H1 (cell line): ENCODE data around the gene TMC6. TPM values are rescaled to one million over a fixed set of nuclear protein-coding genes. Genes with fewer than 3 reads are reported as not detected.

Source experiments
- CTCF ChIA-PET: fragments of 300-600 bp; sonication (Branson Sonifier 250); formaldehyde crosslinking; loops from one replicate; lab custom pipeline; 2021; ENCODE audit not compliant: partially characterized antibody; lab: Charles Lee
- POLR2A ChIA-PET: fragments of 300-600 bp; sonication (Branson Sonifier 250); formaldehyde crosslinking; loops from one replicate; lab custom pipeline; 2021; ENCODE audit warnings: inconsistent platforms; ENCODE audit not compliant: partially characterized antibody; lab: Charles Lee
- DNase-seq, 2 experiments: peaks; one replicate each; pipeline versions ENCODE4 v3.0.0 to v3.0.0-alpha.2; 2010 to 2022; ENCODE audit warnings: low spot score in 2 of 2, low read depth in 1 of 2, mixed read lengths in 1 of 2
- FAIRE-seq: peaks from 2 replicates; lab custom pipeline; 2011; peaks lifted over from hg19 to GRCh38; lab: Jason Lieb, UNC
- H2AFZ ChIP-seq: 2 replicates; pipeline ENCODE4 v1.8.1; 2012; ENCODE audit warnings: low read length, inconsistent platforms
- H2AK5ac ChIP-seq: 2 replicates; pipeline ENCODE4 v1.6.1; 2013; ENCODE audit warnings: low read depth, low read length
- H2BK120ac ChIP-seq: replicated peaks from 2 replicates; pipeline ENCODE3; 2013; ENCODE audit warnings: low read depth, low read length, inconsistent platforms
- H2BK12ac ChIP-seq: 2 replicates; pipeline ENCODE4 v1.6.1; 2013; ENCODE audit warnings: low read depth, low read length
- H2BK15ac ChIP-seq: 2 replicates; pipeline ENCODE4 v1.6.1; 2013; ENCODE audit warnings: low read length
- H2BK20ac ChIP-seq: 2 replicates; pipeline ENCODE4 v1.6.1; 2013; ENCODE audit warnings: low read length
- H2BK5ac ChIP-seq: 2 replicates; pipeline ENCODE4 v1.6.1; 2013; ENCODE audit warnings: low read depth, low read length
- H3K14ac ChIP-seq: 2 replicates; pipeline ENCODE4 v1.6.1; 2013; ENCODE audit warnings: inconsistent platforms; ENCODE audit not compliant: insufficient read length
- H3K18ac ChIP-seq: 2 replicates; pipeline ENCODE4 v1.6.1; 2013; ENCODE audit warnings: low read length; ENCODE audit errors: extremely low read depth
- H3K23ac ChIP-seq: 2 replicates; pipeline ENCODE4 v1.6.1; 2013; ENCODE audit warnings: inconsistent platforms; ENCODE audit not compliant: insufficient read length
- H3K23me2 ChIP-seq: 2 replicates; pipeline ENCODE4 v1.6.1; 2013; ENCODE audit warnings: low read depth, low read length
- H3K27ac ChIP-seq: 2 replicates; pipeline ENCODE4 v1.6.1; 2011; ENCODE audit warnings: low read depth, low read length, inconsistent platforms
- H3K27me3 ChIP-seq, 4 experiments: replicated peaks in 1 of 4; 1 replicate in 1 of 4; 2 replicates in 3 of 4; pipeline versions ENCODE4 v1.6.1 to v1.8.1; 2011 to 2013; ENCODE audit warnings: low read length in 3 of 4, mild to moderate bottlenecking in 3 of 4, inconsistent platforms in 2 of 4, mixed read lengths in 2 of 4, moderate library complexity in 1 of 4; ENCODE audit not compliant: control insufficient read depth in 3 of 4, insufficient read depth in 3 of 4; ENCODE audit errors: extremely low read depth in 1 of 4
- H3K36me3 ChIP-seq, 4 experiments: 2 replicates each; pipeline versions ENCODE4 v1.6.1 to v1.8.1; 2011 to 2013; ENCODE audit warnings: mild to moderate bottlenecking in 4 of 4, low read length in 3 of 4, moderate library complexity in 2 of 4, control low read depth in 1 of 4, inconsistent platforms in 1 of 4; ENCODE audit not compliant: insufficient read depth in 4 of 4, control insufficient read depth in 2 of 4
- H3K4ac ChIP-seq: replicated peaks from 2 replicates; pipeline ENCODE3; 2013; ENCODE audit warnings: low read length, low read depth, mixed read lengths, inconsistent platforms; ENCODE audit not compliant: insufficient read length
- H3K4me1 ChIP-seq, 4 experiments: replicated peaks in 1 of 4; 1 replicate in 1 of 4; 2 replicates in 3 of 4; pipeline versions ENCODE4 v1.6.1 to v1.8.1; 2011 to 2013; ENCODE audit warnings: low read length in 3 of 4, inconsistent platforms in 2 of 4, mixed read lengths in 1 of 4; ENCODE audit not compliant: insufficient read depth in 4 of 4, control insufficient read depth in 3 of 4
- H3K4me2 ChIP-seq, 2 experiments: 2 replicates each; pipeline versions ENCODE4 v1.6.1 to v1.8.1; 2011 to 2013; ENCODE audit warnings: low read depth in 2 of 2, low read length in 2 of 2, control low read depth in 1 of 2, inconsistent platforms in 1 of 2, mild to moderate bottlenecking in 1 of 2; ENCODE audit not compliant: insufficient read depth in 1 of 2
- H3K4me3 ChIP-seq, 4 experiments: fragments of 200-600, 300-600 bp in 1 of 4; sonication (generic), shearing (Covaris generic), sonication (Bioruptor Twin) in 1 of 4; 2 replicates each; pipeline versions ENCODE4 v1.5.1 to v1.8.1; 2011 to 2016; ENCODE audit warnings: low read length in 4 of 4, low read depth in 3 of 4, control low read depth in 2 of 4, inconsistent platforms in 2 of 4, mild to moderate bottlenecking in 2 of 4, mixed read lengths in 1 of 4, moderate library complexity in 1 of 4; ENCODE audit not compliant: insufficient read depth in 2 of 4; ENCODE audit errors: extremely low read depth in 1 of 4
- H3K56ac ChIP-seq: replicated peaks from 2 replicates; pipeline ENCODE3; 2013; ENCODE audit warnings: low read depth, mild to moderate bottlenecking, mixed read lengths, low read length, inconsistent platforms; ENCODE audit not compliant: insufficient read length
- H3K79me1 ChIP-seq: 2 replicates; pipeline ENCODE4 v1.6.1; 2013; ENCODE audit warnings: low read depth, low read length, control low read depth
- H3K79me2 ChIP-seq, 2 experiments: 2 replicates each; pipeline versions ENCODE4 v1.6.1 to v1.8.1; 2012 to 2013; ENCODE audit warnings: low read length in 2 of 2, mild to moderate bottlenecking in 2 of 2, inconsistent platforms in 1 of 2; ENCODE audit not compliant: insufficient read depth in 2 of 2, control insufficient read depth in 1 of 2
- H3K9ac ChIP-seq, 4 experiments: replicated peaks in 1 of 4; 1 replicate in 1 of 4; 2 replicates in 3 of 4; pipeline versions ENCODE4 v1.6.1 to v1.8.1; 2011 to 2013; ENCODE audit warnings: low read depth in 3 of 4, low read length in 3 of 4, control low read depth in 2 of 4, mild to moderate bottlenecking in 2 of 4, moderate library complexity in 2 of 4, inconsistent platforms in 1 of 4; ENCODE audit errors: extremely low read depth in 1 of 4
- H3K9me3 ChIP-seq, 2 experiments: 2 replicates each; pipeline versions ENCODE4 v1.6.1 to v1.8.1; 2012 to 2013; ENCODE audit warnings: mild to moderate bottlenecking in 2 of 2, moderate library complexity in 2 of 2, control low read depth in 1 of 2, inconsistent platforms in 1 of 2, low read depth in 1 of 2, low read length in 1 of 2, mixed read lengths in 1 of 2; ENCODE audit not compliant: insufficient read depth in 2 of 2
- H4K20me1 ChIP-seq, 2 experiments: replicated peaks in 1 of 2; 2 replicates each; pipeline versions ENCODE3 to v1.8.1; 2011 to 2013; ENCODE audit warnings: inconsistent platforms in 2 of 2, low read length in 2 of 2, mild to moderate bottlenecking in 1 of 2; ENCODE audit not compliant: insufficient read depth in 2 of 2, control insufficient read depth in 1 of 2
- H4K5ac ChIP-seq: 2 replicates; pipeline ENCODE4 v1.6.1; 2013; ENCODE audit warnings: low read length, low read depth, mixed read lengths, inconsistent platforms; ENCODE audit not compliant: insufficient read length
- H4K8ac ChIP-seq: 2 replicates; pipeline ENCODE4 v1.8.0; 2013; ENCODE audit warnings: mild to moderate bottlenecking, moderate library complexity, low read length, inconsistent platforms; ENCODE audit not compliant: insufficient read depth; ENCODE audit errors: extremely low read depth
- H4K91ac ChIP-seq: replicated peaks from 2 replicates; pipeline ENCODE3; 2013; ENCODE audit warnings: low read length, mixed read lengths, inconsistent platforms; ENCODE audit not compliant: insufficient read length
- BACH1 ChIP-seq: IDR thresholded peaks from 2 replicates; pipeline ENCODE4 v1.6.1; 2012; ENCODE audit warnings: low read length, improper control_type of control experiment
- KDM1A ChIP-seq: fragments of 200-600, 300-600 bp; sonication (generic); IDR thresholded peaks from 2 replicates; pipeline ENCODE4 v1.7.1; 2016; ENCODE audit warnings: mild to moderate bottlenecking, low read length, borderline replicate concordance
- WGBS, 2 experiments: shearing (Covaris generic) in 1 of 2; methylation state at CpG; one replicate each; pipeline versions ENCODE4 v1.1.6 to v1.1.7; 2013 to 2015; ENCODE audit warnings: low lambda C conversion rate in 2 of 2, mixed read lengths in 2 of 2, inconsistent platforms in 1 of 2, low coverage in 1 of 2, missing lambda C conversion rate in 1 of 2; ENCODE audit not compliant: insufficient replicate concordance in 2 of 2, insufficient coverage in 1 of 2, insufficient read length in 1 of 2; ENCODE audit errors: extremely low coverage in 1 of 2, missing lambda C conversion rate in 1 of 2; 5-methylcytosine and 5-hydroxymethylcytosine counted together
- polyA plus RNA-seq, 7 experiments: library from polyadenylated mRNA; depleted of rRNA in 3 of 7; stranded (reverse) in 5 of 7; unstranded in 2 of 7; fragments of >200 nt in 5 of 7; fragments of 200-250 nt in 2 of 7; gene quantifications; 1 replicate in 5 of 7; 2 replicates in 1 of 7; 4 replicates in 1 of 7; pipeline versions ENCODE4 v1.2.1 to v1.2.3, GENCODE V29; 2011 to 2013; ENCODE audit warnings: missing spikeins in 2 of 7, mixed read lengths in 2 of 7
- total RNA-seq: library from RNA; stranded (reverse); fragmentation: NEBNext Ultra II Directional; extraction: Animal tissue kit (Norgen Biotek cat#: 25700); gene quantifications from 2 replicates; pipeline ENCODE4 v1.2.1, GENCODE V29; 2021

Gene TMC6
- total and polyA plus RNA-seq, 2 of the 8 experiments (the other 6 are each of a cell fraction or from before 2014, with no cell fraction given) = 39.4 to 77.6 TPM

DNA sequence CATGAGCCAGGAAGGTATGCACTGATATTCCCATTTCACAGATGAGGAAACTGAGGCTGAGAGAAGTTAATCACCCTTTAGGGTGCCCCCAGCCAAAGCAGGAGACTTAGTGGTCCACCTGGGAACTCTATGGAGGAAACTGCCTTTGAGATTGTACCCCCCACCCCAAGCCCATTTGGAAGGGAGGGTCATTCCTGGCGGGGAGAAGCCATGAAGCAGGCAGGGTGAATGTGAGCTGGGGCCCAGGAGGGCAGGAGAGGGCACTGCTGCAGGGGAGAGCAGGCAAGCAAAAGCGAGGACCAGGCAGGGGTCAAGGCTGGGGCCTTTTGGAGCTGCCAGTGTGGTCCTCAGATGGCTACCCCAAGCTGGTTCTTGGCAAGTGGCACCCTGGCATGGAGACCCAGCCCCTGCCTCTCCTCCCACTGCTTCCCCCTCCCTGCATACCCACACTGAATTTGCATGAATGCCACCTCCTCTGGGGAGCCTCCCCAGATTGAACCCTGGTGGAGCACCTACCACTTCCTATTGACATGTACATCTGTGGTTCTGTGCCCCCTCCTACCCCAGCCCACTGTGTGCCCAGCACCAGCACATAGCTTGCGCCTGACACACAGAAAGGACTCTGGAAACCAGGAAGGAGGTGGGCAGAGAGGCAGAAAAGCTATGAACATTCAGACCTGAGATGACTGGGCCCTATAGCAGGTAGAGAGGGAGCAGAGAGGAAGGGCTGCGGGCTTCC, 965 bp upstream of the TMC6 start:
- Histone ChIP-seq H4K8ac (no peak overlapping the region), H3K56ac (no peak overlapping the region), H3K79me1 (no peaks in the 10 kb centered on the region), H3K4me3 (peak overlapping the region in 1 of 4 experiments; percentile 94; a peak in 2 of 8 replicates), H2AK5ac (no peak overlapping the region; the same call in 1 of the 2 replicates), H4K5ac (no peak overlapping the region), H3K27ac (no peak overlapping the region), H3K4ac (no peak overlapping the region), H3K9ac (no peak overlapping the region; a peak in 1 of 7 replicates), H2BK20ac (peak overlapping the region; percentile 80; the same call in 1 of the 2 replicates), H3K4me2 (peak overlapping the region; percentile 56 to 90; a peak in 2 of 4 replicates), H3K23ac (no peak overlapping the region), H3K79me2 (no peaks in the 10 kb centered on the region), H4K91ac (peak overlapping the region; percentile 17), H2BK12ac (peak overlapping the region; percentile 82; the same call in 1 of the 2 replicates), H3K4me1 (peaks cover 0 to 31% (median 19%) of the 10 kb centered on the region in 4 experiments; a peak in 6 of 7 replicates), H2BK5ac (peak overlapping the region; percentile 54; the same call in 1 of the 2 replicates), H3K27me3 (peaks cover 0 to 26% (median 17%) of the 10 kb centered on the region in 4 experiments; a peak in 5 of 7 replicates), H4K20me1 (peaks cover 2 to 6% of the 10 kb centered on the region in 2 experiments), H2BK15ac (peak overlapping the region; percentile 88; the same call in 1 of the 2 replicates), H2AFZ (no peak overlapping the region), H3K9me3 (no peaks in the 10 kb centered on the region), H2BK120ac (peak overlapping the region; percentile 39), H3K23me2 (peaks cover 7% of the 10 kb centered on the region), H3K18ac (0 out of 2 replicates have a peak overlapping the region, but pooled peaks have one; percentile 20), H3K36me3 (peaks cover 0 to 8% (median 2%) of the 10 kb centered on the region in 4 experiments; a peak in 2 of 8 replicates), H3K14ac (no peak overlapping the region)
- ChIA-PET POLR2A (interaction anchor here (1.0 to 2.6 kb wide), 8 partner anchors 9 to 171 kb away, joined by 3 to 16 read pairs (median 4); partner anchors contain the start of genes AFMID, TK1 and TNRC6C), CTCF (interaction anchor here (0.6 to 2.6 kb wide), 7 partner anchors 9 to 127 kb away, joined by 3 to 9 read pairs (median 5); no protein-coding TSS in a partner anchor)
- no peak for TF ChIP-seq BACH1
- TF ChIP-seq KDM1A = peak; percentile 87; the same call in 1 of the 2 replicates
- DNase-seq (no peak), FAIRE-seq (no peak)
- 89% methylated on average over 4 of the region's 4 CpGs; no CpG with 5 or more reads in 1 of the 2 experiments for WGBS, 2 experiments
